HepG2 (cell line): ENCODE results near the gene AHSG. TPM values are rescaled to one million over a fixed set of nuclear protein-coding genes. Genes with fewer than 3 reads are reported as not detected.

Experiments used
- FOSL1 ChIP-seq: sonication (generic); formaldehyde crosslinking; IDR thresholded peaks from 2 replicates; pipeline ENCODE4 v1.9.0; 2021; ENCODE audit warnings: missing genetic modification reagents, borderline replicate concordance
- GRHL1 ChIP-seq: sonication (generic); formaldehyde crosslinking; conservative IDR thresholded peaks from 2 replicates; pipeline ENCODE4 v1.8.0; 2022; ENCODE audit warnings: missing genetic modification reagents
- HIVEP1 ChIP-seq: sonication (generic); formaldehyde crosslinking; IDR thresholded peaks from 2 replicates; pipeline ENCODE4 v1.4.0; 2020; ENCODE audit warnings: mild to moderate bottlenecking, missing genetic modification reagents
- HNRNPLL ChIP-seq: fragments of 200-400 bp; formaldehyde crosslinking; IDR thresholded peaks from 2 replicates; pipeline ENCODE4 v1.6.1; 2017; ENCODE audit warnings: mild to moderate bottlenecking, low read depth, low read length; ENCODE audit not compliant: poor library complexity, severe bottlenecking
- HOMEZ ChIP-seq: IDR thresholded peaks from 2 replicates; pipeline ENCODE4 v1.6.1; 2016; ENCODE audit warnings: low read depth
- NFATC3 ChIP-seq: sonication (generic); formaldehyde crosslinking; IDR thresholded peaks from 2 replicates; pipeline ENCODE4 v1.5.1; 2020; ENCODE audit warnings: mild to moderate bottlenecking, missing genetic modification reagents
- PRDM10 ChIP-seq: sonication (generic); formaldehyde crosslinking; IDR thresholded peaks from 2 replicates; pipeline ENCODE4 v1.4.0; 2020; ENCODE audit warnings: low read depth, missing genetic modification reagents
- SMAD1 ChIP-seq: sonication (generic); formaldehyde crosslinking; IDR thresholded peaks from 2 replicates; pipeline ENCODE4 v1.4.0; 2020; ENCODE audit warnings: missing genetic modification reagents, low read depth, mild to moderate bottlenecking, borderline replicate concordance
- SUZ12 ChIP-seq: fragments of 150-350 bp; IDR thresholded peaks from 2 replicates; pipeline ENCODE4 v1.6.1; 2014; ENCODE audit warnings: low read depth, low read length
- TEAD2 ChIP-seq: sonication (generic); formaldehyde crosslinking; IDR thresholded peaks from 2 replicates; pipeline ENCODE4 v1.9.0; 2021; ENCODE audit warnings: missing genetic modification reagents
- ZFX ChIP-seq: sonication (generic); formaldehyde crosslinking; IDR thresholded peaks from 2 replicates; pipeline ENCODE4 v1.4.0; 2020; ENCODE audit warnings: mild to moderate bottlenecking, low read depth, missing genetic modification reagents, moderate library complexity
- ZNF136 ChIP-seq: sonication (generic); formaldehyde crosslinking; IDR thresholded peaks from 2 replicates; pipeline ENCODE4 v1.8.1; 2022; ENCODE audit warnings: low read depth, mild to moderate bottlenecking, moderate library complexity, missing genetic modification reagents
- ZNF138 ChIP-seq: sonication (generic); formaldehyde crosslinking; IDR thresholded peaks from 2 replicates; pipeline ENCODE4 v1.5.0; 2020; ENCODE audit warnings: mild to moderate bottlenecking, low read depth, missing genetic modification reagents
- ZNF788 ChIP-seq: sonication (generic); formaldehyde crosslinking; IDR thresholded peaks from 2 replicates; pipeline ENCODE4 v1.5.0; 2020; ENCODE audit warnings: mild to moderate bottlenecking, missing genetic modification reagents, borderline replicate concordance
- polyA plus RNA-seq, 8 experiments: library from polyadenylated mRNA; depleted of rRNA in 3 of 8; stranded (reverse) in 7 of 8; unstranded in 1 of 8; fragments of >200 nt; fragmentation: Illumina TruSeq in 4 of 8; extraction: Trizol in 4 of 8; gene quantifications; 2 replicates each; pipeline versions ENCODE4 v1.2.1 to v1.2.3, GENCODE V29; 2011 to 2016; ENCODE audit warnings: low read depth in 4 of 8, missing spikeins in 1 of 8, mixed read lengths in 1 of 8; ENCODE audit not compliant: insufficient read depth in 1 of 8
- total RNA-seq, 5 experiments: library from RNA; depleted of rRNA; stranded (reverse); fragments of >200 nt; fragmentation: Illumina TruSeq; extraction: Trizol; gene quantifications; 2 replicates each; pipeline ENCODE4 v1.2.3, GENCODE V29; 2016; ENCODE audit warnings: low read depth in 1 of 5
- TF ChIP-seq, protein P1 (sequence below): sonication (generic); formaldehyde crosslinking; IDR thresholded peaks from 2 replicates; pipeline ENCODE4 v1.4.0; 2020; ENCODE audit warnings: missing genetic modification reagents, borderline replicate concordance
- TF ChIP-seq, protein P2 (sequence below): sonication (generic); formaldehyde crosslinking; IDR thresholded peaks from 2 replicates; pipeline ENCODE4 v1.5.1; 2020; ENCODE audit warnings: mild to moderate bottlenecking, missing genetic modification reagents, borderline replicate concordance

Gene AHSG
- total and polyA plus RNA-seq, 2 of the 13 experiments (the other 11 are each of a cell fraction or from before 2014, with no cell fraction given), result 2,043 to 19,152 TPM

DNA sequence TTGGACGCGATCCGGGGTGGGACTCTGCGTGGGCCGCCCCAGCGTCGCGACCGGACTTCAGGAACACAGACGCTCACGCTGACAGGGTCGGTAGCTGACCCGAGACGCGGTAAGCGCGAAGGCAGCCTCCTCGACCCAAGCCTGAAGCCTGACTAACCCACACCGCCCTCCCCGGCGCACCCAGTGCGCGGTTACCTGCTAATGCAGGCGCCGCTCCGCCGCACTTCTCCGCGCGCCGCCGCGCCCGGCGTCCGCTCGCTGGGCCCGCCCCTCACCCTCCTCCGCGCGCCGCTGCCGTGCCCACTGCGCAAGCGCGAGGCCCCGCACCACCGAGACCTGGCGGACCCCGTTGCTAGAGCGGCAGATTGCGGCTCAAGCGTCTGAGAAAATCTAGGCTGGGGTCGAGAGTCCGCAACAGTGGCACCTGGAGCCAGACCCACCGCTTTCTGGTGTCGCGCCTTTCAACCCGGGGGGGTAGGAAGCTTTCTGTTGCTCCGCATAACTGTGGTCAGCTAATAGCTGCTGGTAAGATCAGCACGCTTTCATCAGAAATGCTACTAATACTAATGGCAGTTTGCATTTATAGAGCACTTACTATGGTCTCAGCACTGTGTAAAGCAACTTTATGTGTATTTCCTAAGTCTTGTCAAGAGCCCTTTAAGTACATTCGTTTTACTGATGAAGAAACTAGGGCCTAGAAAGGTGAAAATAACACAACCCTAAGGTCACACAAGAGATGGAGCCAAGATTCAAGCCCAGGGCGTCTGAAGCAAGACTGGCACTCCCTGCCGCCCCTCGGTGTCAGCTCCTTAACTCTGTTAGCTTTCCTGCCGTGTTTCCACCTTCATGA, 45.6 kb upstream of the AHSG start, which contains the start of gene TBCCD1 (continued):
- TF ChIP-seq ZNF138, result peak; percentile 92; the same call in 1 of the 2 replicates
- no peak for TF ChIP-seq GRHL1 (CRISPR knock-in tag)
- TF ChIP-seq HOMEZ (CRISPR knock-in tag), result no peak
- peak; percentile 61; the same call in 1 of the 2 replicates for TF ChIP-seq SMAD1 (CRISPR knock-in tag)
- TF ChIP-seq SUZ12, result no peak
- TF ChIP-seq, protein P1, sequence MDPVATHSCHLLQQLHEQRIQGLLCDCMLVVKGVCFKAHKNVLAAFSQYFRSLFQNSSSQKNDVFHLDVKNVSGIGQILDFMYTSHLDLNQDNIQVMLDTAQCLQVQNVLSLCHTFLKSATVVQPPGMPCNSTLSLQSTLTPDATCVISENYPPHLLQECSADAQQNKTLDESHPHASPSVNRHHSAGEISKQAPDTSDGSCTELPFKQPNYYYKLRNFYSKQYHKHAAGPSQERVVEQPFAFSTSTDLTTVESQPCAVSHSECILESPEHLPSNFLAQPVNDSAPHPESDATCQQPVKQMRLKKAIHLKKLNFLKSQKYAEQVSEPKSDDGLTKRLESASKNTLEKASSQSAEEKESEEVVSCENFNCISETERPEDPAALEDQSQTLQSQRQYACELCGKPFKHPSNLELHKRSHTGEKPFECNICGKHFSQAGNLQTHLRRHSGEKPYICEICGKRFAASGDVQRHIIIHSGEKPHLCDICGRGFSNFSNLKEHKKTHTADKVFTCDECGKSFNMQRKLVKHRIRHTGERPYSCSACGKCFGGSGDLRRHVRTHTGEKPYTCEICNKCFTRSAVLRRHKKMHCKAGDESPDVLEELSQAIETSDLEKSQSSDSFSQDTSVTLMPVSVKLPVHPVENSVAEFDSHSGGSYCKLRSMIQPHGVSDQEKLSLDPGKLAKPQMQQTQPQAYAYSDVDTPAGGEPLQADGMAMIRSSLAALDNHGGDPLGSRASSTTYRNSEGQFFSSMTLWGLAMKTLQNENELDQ (CRISPR knock-in tag), result no peak
- TF ChIP-seq FOSL1 (CRISPR knock-in tag), result no peak
- no peak for TF ChIP-seq ZNF136 (CRISPR knock-in tag)
- TF ChIP-seq, protein P2, sequence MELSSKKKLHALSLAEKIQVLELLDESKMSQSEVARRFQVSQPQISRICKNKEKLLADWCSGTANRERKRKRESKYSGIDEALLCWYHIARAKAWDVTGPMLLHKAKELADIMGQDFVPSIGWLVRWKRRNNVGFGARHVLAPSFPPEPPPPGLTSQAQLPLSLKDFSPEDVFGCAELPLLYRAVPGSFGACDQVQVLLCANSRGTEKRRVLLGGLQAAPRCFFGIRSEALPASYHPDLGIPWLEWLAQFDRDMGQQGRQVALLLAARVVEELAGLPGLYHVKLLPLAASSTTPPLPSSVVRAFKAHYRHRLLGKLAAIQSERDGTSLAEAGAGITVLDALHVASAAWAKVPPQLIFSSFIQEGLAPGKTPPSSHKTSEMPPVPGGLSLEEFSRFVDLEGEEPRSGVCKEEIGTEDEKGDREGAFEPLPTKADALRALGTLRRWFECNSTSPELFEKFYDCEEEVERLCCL (CRISPR knock-in tag), result no peak
- TF ChIP-seq HIVEP1 (CRISPR knock-in tag), result peak; percentile 62; the same call in 1 of the 2 replicates
- TF ChIP-seq HNRNPLL, result peak; percentile 83
- no peak for TF ChIP-seq NFATC3
- peak; percentile 90; the same call in 1 of the 2 replicates for TF ChIP-seq ZNF788
- TF ChIP-seq PRDM10 (CRISPR knock-in tag), result no peak
- TF ChIP-seq TEAD2, result 0 out of 2 replicates have a peak, but pooled peaks have one; percentile 46
- TF ChIP-seq ZFX (CRISPR knock-in tag), result peak; percentile 78; the same call in 1 of the 2 replicates
